H1 (cell line): ENCODE results near the gene RBM8A. TPM values are rescaled to one million over a fixed set of nuclear protein-coding genes. Genes with fewer than 3 reads are reported as not detected.

ENCODE experiments used
- CTCF ChIA-PET: fragments of 300-600 bp; sonication (Branson Sonifier 250); formaldehyde crosslinking; loops from one replicate; lab custom pipeline; 2021; ENCODE audit not compliant: partially characterized antibody; lab: Charles Lee
- POLR2A ChIA-PET: fragments of 300-600 bp; sonication (Branson Sonifier 250); formaldehyde crosslinking; loops from one replicate; lab custom pipeline; 2021; ENCODE audit warnings: inconsistent platforms; ENCODE audit not compliant: partially characterized antibody; lab: Charles Lee
- DNase-seq, 2 experiments: peaks; one replicate each; pipeline versions ENCODE4 v3.0.0 to v3.0.0-alpha.2; 2010 to 2022; ENCODE audit warnings: low spot score in 2 of 2, low read depth in 1 of 2, mixed read lengths in 1 of 2
- FAIRE-seq: peaks from 2 replicates; lab custom pipeline; 2011; peaks lifted over from hg19 to GRCh38; lab: Jason Lieb, UNC
- H2AFZ ChIP-seq: 2 replicates; pipeline ENCODE4 v1.8.1; 2012; ENCODE audit warnings: low read length, inconsistent platforms
- H2AK5ac ChIP-seq: 2 replicates; pipeline ENCODE4 v1.6.1; 2013; ENCODE audit warnings: low read depth, low read length
- H2BK120ac ChIP-seq: replicated peaks from 2 replicates; pipeline ENCODE3; 2013; ENCODE audit warnings: low read depth, low read length, inconsistent platforms
- H2BK12ac ChIP-seq: 2 replicates; pipeline ENCODE4 v1.6.1; 2013; ENCODE audit warnings: low read depth, low read length
- H2BK15ac ChIP-seq: 2 replicates; pipeline ENCODE4 v1.6.1; 2013; ENCODE audit warnings: low read length
- H2BK20ac ChIP-seq: 2 replicates; pipeline ENCODE4 v1.6.1; 2013; ENCODE audit warnings: low read length
- H2BK5ac ChIP-seq: 2 replicates; pipeline ENCODE4 v1.6.1; 2013; ENCODE audit warnings: low read depth, low read length
- H3K14ac ChIP-seq: 2 replicates; pipeline ENCODE4 v1.6.1; 2013; ENCODE audit warnings: inconsistent platforms; ENCODE audit not compliant: insufficient read length
- H3K18ac ChIP-seq: 2 replicates; pipeline ENCODE4 v1.6.1; 2013; ENCODE audit warnings: low read length; ENCODE audit errors: extremely low read depth
- H3K23ac ChIP-seq: 2 replicates; pipeline ENCODE4 v1.6.1; 2013; ENCODE audit warnings: inconsistent platforms; ENCODE audit not compliant: insufficient read length
- H3K23me2 ChIP-seq: 2 replicates; pipeline ENCODE4 v1.6.1; 2013; ENCODE audit warnings: low read depth, low read length
- H3K27ac ChIP-seq: 2 replicates; pipeline ENCODE4 v1.6.1; 2011; ENCODE audit warnings: low read depth, low read length, inconsistent platforms
- H3K27me3 ChIP-seq, 4 experiments: replicated peaks in 1 of 4; 1 replicate in 1 of 4; 2 replicates in 3 of 4; pipeline versions ENCODE4 v1.6.1 to v1.8.1; 2011 to 2013; ENCODE audit warnings: low read length in 3 of 4, mild to moderate bottlenecking in 3 of 4, inconsistent platforms in 2 of 4, mixed read lengths in 2 of 4, moderate library complexity in 1 of 4; ENCODE audit not compliant: control insufficient read depth in 3 of 4, insufficient read depth in 3 of 4; ENCODE audit errors: extremely low read depth in 1 of 4
- H3K36me3 ChIP-seq, 4 experiments: 2 replicates each; pipeline versions ENCODE4 v1.6.1 to v1.8.1; 2011 to 2013; ENCODE audit warnings: mild to moderate bottlenecking in 4 of 4, low read length in 3 of 4, moderate library complexity in 2 of 4, control low read depth in 1 of 4, inconsistent platforms in 1 of 4; ENCODE audit not compliant: insufficient read depth in 4 of 4, control insufficient read depth in 2 of 4
- H3K4ac ChIP-seq: replicated peaks from 2 replicates; pipeline ENCODE3; 2013; ENCODE audit warnings: low read length, low read depth, mixed read lengths, inconsistent platforms; ENCODE audit not compliant: insufficient read length
- H3K4me1 ChIP-seq, 4 experiments: replicated peaks in 1 of 4; 1 replicate in 1 of 4; 2 replicates in 3 of 4; pipeline versions ENCODE4 v1.6.1 to v1.8.1; 2011 to 2013; ENCODE audit warnings: low read length in 3 of 4, inconsistent platforms in 2 of 4, mixed read lengths in 1 of 4; ENCODE audit not compliant: insufficient read depth in 4 of 4, control insufficient read depth in 3 of 4
- H3K4me2 ChIP-seq, 2 experiments: 2 replicates each; pipeline versions ENCODE4 v1.6.1 to v1.8.1; 2011 to 2013; ENCODE audit warnings: low read depth in 2 of 2, low read length in 2 of 2, control low read depth in 1 of 2, inconsistent platforms in 1 of 2, mild to moderate bottlenecking in 1 of 2; ENCODE audit not compliant: insufficient read depth in 1 of 2
- H3K4me3 ChIP-seq, 4 experiments: fragments of 200-600, 300-600 bp in 1 of 4; sonication (generic), shearing (Covaris generic), sonication (Bioruptor Twin) in 1 of 4; 2 replicates each; pipeline versions ENCODE4 v1.5.1 to v1.8.1; 2011 to 2016; ENCODE audit warnings: low read length in 4 of 4, low read depth in 3 of 4, control low read depth in 2 of 4, inconsistent platforms in 2 of 4, mild to moderate bottlenecking in 2 of 4, mixed read lengths in 1 of 4, moderate library complexity in 1 of 4; ENCODE audit not compliant: insufficient read depth in 2 of 4; ENCODE audit errors: extremely low read depth in 1 of 4
- H3K56ac ChIP-seq: replicated peaks from 2 replicates; pipeline ENCODE3; 2013; ENCODE audit warnings: low read depth, mild to moderate bottlenecking, mixed read lengths, low read length, inconsistent platforms; ENCODE audit not compliant: insufficient read length
- H3K79me1 ChIP-seq: 2 replicates; pipeline ENCODE4 v1.6.1; 2013; ENCODE audit warnings: low read depth, low read length, control low read depth
- H3K79me2 ChIP-seq, 2 experiments: 2 replicates each; pipeline versions ENCODE4 v1.6.1 to v1.8.1; 2012 to 2013; ENCODE audit warnings: low read length in 2 of 2, mild to moderate bottlenecking in 2 of 2, inconsistent platforms in 1 of 2; ENCODE audit not compliant: insufficient read depth in 2 of 2, control insufficient read depth in 1 of 2
- H3K9ac ChIP-seq, 4 experiments: replicated peaks in 1 of 4; 1 replicate in 1 of 4; 2 replicates in 3 of 4; pipeline versions ENCODE4 v1.6.1 to v1.8.1; 2011 to 2013; ENCODE audit warnings: low read depth in 3 of 4, low read length in 3 of 4, control low read depth in 2 of 4, mild to moderate bottlenecking in 2 of 4, moderate library complexity in 2 of 4, inconsistent platforms in 1 of 4; ENCODE audit errors: extremely low read depth in 1 of 4
- H3K9me3 ChIP-seq, 2 experiments: 2 replicates each; pipeline versions ENCODE4 v1.6.1 to v1.8.1; 2012 to 2013; ENCODE audit warnings: mild to moderate bottlenecking in 2 of 2, moderate library complexity in 2 of 2, control low read depth in 1 of 2, inconsistent platforms in 1 of 2, low read depth in 1 of 2, low read length in 1 of 2, mixed read lengths in 1 of 2; ENCODE audit not compliant: insufficient read depth in 2 of 2
- H4K20me1 ChIP-seq, 2 experiments: replicated peaks in 1 of 2; 2 replicates each; pipeline versions ENCODE3 to v1.8.1; 2011 to 2013; ENCODE audit warnings: inconsistent platforms in 2 of 2, low read length in 2 of 2, mild to moderate bottlenecking in 1 of 2; ENCODE audit not compliant: insufficient read depth in 2 of 2, control insufficient read depth in 1 of 2
- H4K5ac ChIP-seq: 2 replicates; pipeline ENCODE4 v1.6.1; 2013; ENCODE audit warnings: low read length, low read depth, mixed read lengths, inconsistent platforms; ENCODE audit not compliant: insufficient read length
- H4K8ac ChIP-seq: 2 replicates; pipeline ENCODE4 v1.8.0; 2013; ENCODE audit warnings: mild to moderate bottlenecking, moderate library complexity, low read length, inconsistent platforms; ENCODE audit not compliant: insufficient read depth; ENCODE audit errors: extremely low read depth
- H4K91ac ChIP-seq: replicated peaks from 2 replicates; pipeline ENCODE3; 2013; ENCODE audit warnings: low read length, mixed read lengths, inconsistent platforms; ENCODE audit not compliant: insufficient read length
- ATF2 ChIP-seq: IDR thresholded peaks from 2 replicates; pipeline ENCODE4 v1.6.1; 2012; ENCODE audit warnings: low read length, inconsistent platforms
- BACH1 ChIP-seq: IDR thresholded peaks from 2 replicates; pipeline ENCODE4 v1.6.1; 2012; ENCODE audit warnings: low read length, improper control_type of control experiment
- BRCA1 ChIP-seq: IDR thresholded peaks from 2 replicates; pipeline ENCODE4 v1.6.1; 2012; ENCODE audit warnings: low read depth, low read length, improper control_type of control experiment
- HDAC2 ChIP-seq, 2 experiments: fragments of 300-600 bp in 1 of 2; sonication (generic) in 1 of 2; IDR thresholded peaks; 2 replicates each; pipeline ENCODE4 v1.6.1; 2011 to 2012; ENCODE audit warnings: low read depth in 2 of 2, low read length in 2 of 2, mild to moderate bottlenecking in 2 of 2, moderate library complexity in 2 of 2, borderline replicate concordance in 1 of 2, inconsistent platforms in 1 of 2
- RFX5 ChIP-seq: IDR thresholded peaks from 2 replicates; pipeline ENCODE4 v1.6.1; 2011; ENCODE audit warnings: low read depth, low read length, improper control_type of control experiment, borderline replicate concordance
- SIRT6 ChIP-seq: IDR thresholded peaks from one replicate; pipeline ENCODE4 v1.7.1; 2012; ENCODE audit warnings: low read length, inconsistent platforms
- SRF ChIP-seq: IDR thresholded peaks from 2 replicates; pipeline ENCODE4 v1.6.1; 2011; ENCODE audit warnings: mild to moderate bottlenecking, low read depth, low read length, moderate library complexity
- TCF12 ChIP-seq: IDR thresholded peaks from 2 replicates; pipeline ENCODE4 v1.6.1; 2011; ENCODE audit warnings: low read depth, mild to moderate bottlenecking, low read length
- WGBS, 2 experiments: shearing (Covaris generic) in 1 of 2; methylation state at CpG; one replicate each; pipeline versions ENCODE4 v1.1.6 to v1.1.7; 2013 to 2015; ENCODE audit warnings: low lambda C conversion rate in 2 of 2, mixed read lengths in 2 of 2, inconsistent platforms in 1 of 2, low coverage in 1 of 2, missing lambda C conversion rate in 1 of 2; ENCODE audit not compliant: insufficient replicate concordance in 2 of 2, insufficient coverage in 1 of 2, insufficient read length in 1 of 2; ENCODE audit errors: extremely low coverage in 1 of 2, missing lambda C conversion rate in 1 of 2; 5-methylcytosine and 5-hydroxymethylcytosine counted together
- polyA plus RNA-seq, 7 experiments: library from polyadenylated mRNA; depleted of rRNA in 3 of 7; stranded (reverse) in 5 of 7; unstranded in 2 of 7; fragments of >200 nt in 5 of 7; fragments of 200-250 nt in 2 of 7; gene quantifications; 1 replicate in 5 of 7; 2 replicates in 1 of 7; 4 replicates in 1 of 7; pipeline versions ENCODE4 v1.2.1 to v1.2.3, GENCODE V29; 2011 to 2013; ENCODE audit warnings: missing spikeins in 2 of 7, mixed read lengths in 2 of 7
- total RNA-seq: library from RNA; stranded (reverse); fragmentation: NEBNext Ultra II Directional; extraction: Animal tissue kit (Norgen Biotek cat#: 25700); gene quantifications from 2 replicates; pipeline ENCODE4 v1.2.1, GENCODE V29; 2021

RBM8A gene
- total and polyA plus RNA-seq, 2 of the 8 experiments (the other 6 are each of a cell fraction or from before 2014, with no cell fraction given) = 125 to 216 TPM

GRCh38 chr1:145895471-145895870 is 31.8 kb downstream of the RBM8A start:
- H3K14ac ChIP-seq = no peak overlapping the region
- no peak overlapping the region for H2BK5ac ChIP-seq
- H4K20me1 ChIP-seq = no peaks in the 10 kb centered on the region
- 92% methylated on average over 1 of the region's 1 CpG; no CpG with 5 or more reads in 1 of the 2 experiments for WGBS, 2 experiments
- no peaks in the 10 kb centered on the region; a peak in 1 of 7 replicates for H3K27me3 ChIP-seq
- no peak overlapping the region for H4K91ac ChIP-seq
- no peaks in the 10 kb centered on the region for H3K36me3 ChIP-seq
- no peak overlapping the region for H2BK20ac ChIP-seq
- no peak overlapping the region for H2BK120ac ChIP-seq
- H4K8ac ChIP-seq = no peak overlapping the region
- H2AFZ ChIP-seq = no peak overlapping the region
- no peaks in the 10 kb centered on the region; the same call in 1 of the 2 replicates for H3K23me2 ChIP-seq
- H3K4me1 ChIP-seq = peaks cover 0 to 6% (median 4%) of the 10 kb centered on the region in 4 experiments; a peak in 3 of 7 replicates
- no peak overlapping the region for H3K4ac ChIP-seq
- no peak overlapping the region for H2BK12ac ChIP-seq
- H3K18ac ChIP-seq = no peak overlapping the region
- no peaks in the 10 kb centered on the region for H3K79me2 ChIP-seq
- ChIA-PET CTCF (interaction anchor here (0.6 to 9.5 kb wide), 13 partner anchors 7 to 153 kb away, joined by 3 to 74 read pairs (median 6); partner anchors contain the start of genes ITGA10 and NUDT17), POLR2A (interaction anchor here (1.1 to 1.6 kb wide), 3 partner anchors 21 to 32 kb away, joined by 4 to 5 read pairs (median 5); partner anchors contain the start of genes PEX11B and RBM8A)
- FAIRE-seq (no peak), DNase-seq (no peak)
- no peak overlapping the region for H3K23ac ChIP-seq
- H3K4me2 ChIP-seq = no peak overlapping the region
- H3K56ac ChIP-seq = no peak overlapping the region
- H3K27ac ChIP-seq = no peak overlapping the region
- no peaks in the 10 kb centered on the region for H3K79me1 ChIP-seq
- H2BK15ac ChIP-seq = no peak overlapping the region
- H3K9me3 ChIP-seq = no peaks in the 10 kb centered on the region
- H3K9ac ChIP-seq = no peak overlapping the region
- H3K4me3 ChIP-seq = no peak overlapping the region
- no peak overlapping the region for H4K5ac ChIP-seq
- H2AK5ac ChIP-seq = no peak overlapping the region
- TF ChIP-seq ATF2 (no peak), BACH1 (no peak), HDAC2 (IDR thresholded peaks at IDR 0.05; ENCODE audit: borderline replicate concordance in 1 of 2, low read depth in 2 of 2, low read length in 2 of 2) (no peak), BRCA1 (no peak), TCF12 (no peak), RFX5 (no peak), SRF (no peak), SIRT6 (no peak)
